ENCODE data around the gene SULT1A3.
"Not testable (repeated sequence)": the region's sequence is repeated elsewhere in the genome, so short reads cannot be mapped to it uniquely, and the experiment has no call there.

The SULT1A3 gene

DNA sequence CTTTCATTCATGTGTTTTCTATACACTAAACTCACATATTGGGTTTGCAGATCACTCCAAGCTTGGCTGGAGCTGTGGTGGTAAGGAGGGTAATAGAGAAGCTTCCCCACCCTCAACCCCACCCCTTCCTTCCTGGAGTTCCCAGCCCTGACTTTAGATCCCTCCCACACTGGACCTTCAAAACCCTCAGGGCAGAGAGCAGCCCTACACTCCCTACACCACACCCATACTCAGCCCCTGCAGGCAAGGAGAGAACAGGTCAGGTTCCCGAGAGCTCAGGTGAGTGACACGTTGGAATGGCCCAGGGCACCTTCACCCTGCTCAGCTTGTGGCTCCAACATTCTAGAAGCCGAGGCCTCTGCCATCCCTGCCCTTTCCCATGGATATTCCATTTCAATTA is at the start of gene SULT1A3:
SULT1A3 (plus strand) TSS at position 207 of the 400 bp plus-strand sequence. CDS start 1,474 bp downstream, outside the sequence.
- not testable (repeated sequence) for DNase-seq (ENCODE audit: low spot score)

DNA sequence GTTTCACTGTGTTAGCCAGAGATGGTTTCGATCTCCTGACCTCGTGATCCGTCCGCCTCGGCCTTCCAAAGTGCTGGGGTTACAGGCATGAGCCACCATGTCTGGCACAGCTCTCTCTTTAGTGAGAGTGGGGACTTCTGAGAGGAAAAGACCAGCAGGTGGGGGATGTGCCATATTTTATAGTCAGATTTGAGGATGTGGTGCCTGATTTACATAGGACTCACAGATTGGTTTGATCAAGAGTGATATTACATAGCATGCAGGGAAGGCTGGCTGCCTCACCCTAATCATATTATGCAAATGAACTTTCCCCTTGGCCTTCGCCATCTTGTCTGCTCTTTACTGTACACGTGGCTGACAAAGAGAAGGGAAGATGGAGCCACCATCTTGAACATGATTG is 48.0 kb upstream of the SULT1A3 start:
- no peak for DNase-seq (ENCODE audit: low spot score)

DNA sequence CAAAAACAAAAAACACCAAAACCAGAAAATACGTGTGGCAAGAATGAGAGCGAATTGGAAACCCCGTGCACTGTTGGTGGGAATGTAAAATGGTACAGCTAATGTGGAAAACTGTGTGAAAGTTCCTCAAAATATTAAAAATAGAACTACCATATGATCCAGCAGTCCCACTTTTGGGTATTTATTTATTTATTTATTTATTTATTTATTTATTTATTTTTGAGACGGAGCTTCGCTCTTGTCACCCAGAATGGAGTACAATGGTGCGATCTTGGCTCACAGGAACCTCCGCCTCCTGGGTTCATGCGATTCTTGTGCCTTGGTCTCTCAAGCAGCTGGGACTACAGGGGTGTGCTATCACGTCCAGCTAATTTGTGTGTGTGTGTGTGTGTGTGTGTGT is 46.5 kb upstream of the SULT1A3 start:
- DNase-seq (ENCODE audit: low spot score) = no peak

DNA sequence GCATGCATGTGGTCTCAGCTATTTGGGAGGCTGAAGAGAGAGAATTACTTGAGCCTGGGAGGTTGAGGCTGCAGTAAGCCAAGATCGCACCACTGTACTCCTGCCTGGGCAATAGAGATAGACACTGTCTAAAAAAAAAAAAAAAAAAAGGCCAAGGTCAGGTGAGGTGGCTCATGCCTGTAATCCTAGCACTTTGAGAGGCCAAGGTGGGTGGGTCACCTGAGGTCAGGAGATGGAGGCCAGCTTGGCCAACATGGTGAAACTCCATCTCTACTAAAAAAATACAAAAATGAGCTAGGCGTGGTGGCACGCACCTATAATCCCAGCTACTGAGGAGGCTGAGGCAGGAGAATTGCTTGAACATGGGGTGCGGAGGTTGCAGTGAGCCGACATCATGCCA is 43.9 kb upstream of the SULT1A3 start:
- no peak for DNase-seq (ENCODE audit: low spot score)

DNA sequence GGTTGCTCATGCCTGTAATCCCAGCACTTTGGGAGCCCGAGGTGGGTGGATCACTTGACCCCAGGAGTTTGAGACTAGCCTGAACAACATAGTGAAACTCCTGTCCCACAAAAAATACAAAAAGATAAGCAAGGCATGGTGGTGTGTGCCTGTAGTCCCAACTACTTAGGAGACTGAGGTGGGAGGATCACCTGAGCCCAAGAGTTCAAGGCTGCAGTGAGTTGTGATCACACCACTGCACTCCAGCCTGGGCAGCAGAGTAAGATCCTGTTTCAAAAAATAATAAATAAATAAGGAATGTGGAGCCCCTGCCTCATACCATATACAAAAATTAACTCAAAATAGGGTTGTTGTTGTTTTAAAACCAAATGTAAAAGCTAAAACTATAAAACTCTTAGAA is 41.8 kb upstream of the SULT1A3 start:
- no peak for DNase-seq (ENCODE audit: low spot score)

DNA sequence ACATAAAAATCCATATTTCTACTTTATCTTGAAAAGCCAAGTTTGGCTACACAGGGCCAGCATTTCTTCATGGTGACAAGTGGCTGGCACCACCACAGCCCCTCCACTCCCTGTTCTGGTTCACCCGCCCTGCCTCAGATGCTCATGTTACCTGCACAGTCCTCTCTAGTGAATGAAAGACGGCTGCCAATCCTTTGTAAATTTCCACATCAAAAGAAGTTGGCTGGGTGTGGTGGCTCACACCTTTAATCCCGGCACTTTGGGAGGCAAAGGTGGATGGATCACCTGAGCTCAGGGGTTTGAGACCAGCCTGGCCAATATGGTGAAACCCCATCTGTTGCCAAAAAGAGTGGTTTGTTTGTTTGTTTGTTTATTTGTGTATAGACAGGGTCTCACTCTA is 35.5 kb upstream of the SULT1A3 start:
- no peak for DNase-seq (ENCODE audit: low spot score)

DNA sequence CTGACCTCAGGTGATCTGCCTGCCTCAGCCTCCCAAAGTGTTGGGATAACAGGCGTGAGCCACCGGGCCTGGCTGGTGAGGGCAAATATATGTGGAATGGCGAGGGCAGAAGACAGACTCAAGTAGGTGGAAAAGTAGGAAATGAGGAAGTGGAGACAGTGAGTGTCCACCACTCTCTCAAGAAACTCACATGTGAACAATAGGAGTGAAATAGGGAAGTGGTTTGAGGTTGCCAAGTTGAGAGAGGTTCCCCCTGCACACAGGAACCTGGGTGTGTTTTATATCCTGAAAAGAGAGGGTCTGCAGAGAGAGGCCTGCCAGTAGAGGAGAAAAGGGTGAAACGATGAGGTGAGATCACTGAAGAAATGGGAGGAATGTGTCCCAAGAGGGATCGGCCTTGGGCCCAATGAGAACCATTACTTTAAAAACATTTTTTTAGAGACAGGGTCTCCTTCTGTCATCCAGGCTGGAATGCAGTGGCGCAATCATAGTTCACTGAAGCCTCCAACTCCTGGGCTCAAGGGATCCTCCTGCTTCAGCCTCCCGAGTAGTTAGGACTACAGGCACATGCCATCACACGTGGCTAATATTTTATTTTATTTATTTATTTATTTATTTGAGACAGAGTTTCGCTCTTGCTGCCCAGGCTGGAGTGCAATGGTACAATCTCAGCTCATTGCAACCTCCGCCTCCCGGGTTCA is 32.7 kb upstream of the SULT1A3 start:
- no peak for DNase-seq (ENCODE audit: low spot score)

DNA sequence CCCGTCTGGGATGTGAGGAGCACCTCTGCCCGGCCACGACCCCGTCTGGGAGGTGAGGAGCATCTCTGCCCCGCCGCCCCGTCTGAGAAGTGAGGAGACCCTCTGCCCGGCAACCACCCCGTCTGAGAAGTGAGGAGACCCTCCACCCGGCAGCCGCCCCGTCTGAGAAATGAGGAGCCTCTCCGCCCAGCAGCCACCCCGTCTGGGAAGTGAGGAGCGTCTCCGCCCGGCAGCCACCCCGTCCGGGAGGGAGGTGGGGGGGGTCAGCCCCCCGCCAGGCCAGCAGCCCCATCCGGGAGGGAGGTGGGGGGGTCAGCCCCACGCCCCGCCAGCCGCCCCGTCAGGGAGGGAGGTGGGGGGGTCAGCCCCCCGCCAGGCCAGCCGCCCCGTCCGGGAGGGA is 30.3 kb upstream of the SULT1A3 start:
- DNase-seq (ENCODE audit: low spot score) = not testable (repeated sequence)

DNA sequence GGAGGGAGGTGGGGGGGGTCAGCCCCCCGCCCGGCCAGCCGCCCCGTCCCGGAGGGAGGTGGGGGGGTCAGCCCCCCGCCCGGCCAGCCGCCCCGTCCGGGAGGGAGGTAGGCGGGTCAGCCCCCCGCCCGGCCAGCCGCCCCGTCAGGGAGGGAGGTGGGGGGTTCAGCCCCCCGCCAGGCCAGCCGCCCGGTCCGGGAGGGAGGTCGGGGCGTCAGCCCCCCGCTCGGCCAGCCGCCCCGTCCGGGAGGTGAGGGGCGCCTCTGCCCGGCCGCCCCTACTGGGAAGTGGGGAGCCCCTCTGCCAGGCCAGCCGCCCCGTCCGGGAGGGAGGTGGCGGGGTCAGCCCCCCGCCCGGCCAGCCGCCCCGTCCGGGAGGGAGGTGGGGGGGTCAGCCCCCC is 29.6 kb upstream of the SULT1A3 start:
- DNase-seq (ENCODE audit: low spot score) = not testable (repeated sequence)

DNA sequence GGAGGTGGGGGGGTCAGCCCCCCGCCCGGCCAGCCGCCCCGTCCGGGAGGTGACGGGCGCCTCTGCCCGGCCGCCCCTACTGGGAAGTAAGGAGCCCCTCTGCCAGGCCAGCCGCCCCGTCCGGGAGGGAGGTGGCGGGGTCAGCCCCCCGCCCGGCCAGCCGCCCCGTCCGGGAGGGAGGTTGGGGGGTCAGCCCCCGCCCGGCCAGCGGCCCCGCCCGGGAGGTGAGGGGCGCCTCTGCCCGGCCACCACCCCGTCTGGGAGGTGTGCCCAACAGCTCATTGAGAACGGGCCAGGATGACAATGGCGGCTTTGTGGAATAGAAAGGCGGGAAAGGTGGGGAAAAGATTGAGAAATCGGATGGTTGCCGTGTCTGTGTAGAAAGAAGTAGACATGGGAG is 28.9 kb upstream of the SULT1A3 start:
- not testable (repeated sequence) for DNase-seq (ENCODE audit: low spot score)

DNA sequence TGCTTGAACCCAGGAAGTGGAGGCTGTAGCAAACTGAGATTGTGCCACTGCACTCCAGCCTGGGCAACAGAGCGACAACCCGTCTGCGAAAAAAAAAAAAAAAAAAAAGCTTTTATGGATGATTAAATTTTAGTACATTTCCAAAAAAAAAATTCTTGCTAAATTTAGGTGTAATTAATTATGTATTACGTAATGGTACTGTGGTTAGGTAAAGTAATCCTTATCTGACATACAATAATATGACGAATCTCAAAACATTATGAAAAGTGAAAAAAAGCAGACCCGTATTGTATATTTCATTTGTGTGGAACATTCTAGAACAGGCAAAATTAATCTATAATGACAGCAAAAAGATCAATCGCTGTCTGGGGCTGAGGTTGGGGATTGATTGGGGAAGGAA is 26.0 kb upstream of the SULT1A3 start:
- no peak for DNase-seq (ENCODE audit: low spot score)

DNA sequence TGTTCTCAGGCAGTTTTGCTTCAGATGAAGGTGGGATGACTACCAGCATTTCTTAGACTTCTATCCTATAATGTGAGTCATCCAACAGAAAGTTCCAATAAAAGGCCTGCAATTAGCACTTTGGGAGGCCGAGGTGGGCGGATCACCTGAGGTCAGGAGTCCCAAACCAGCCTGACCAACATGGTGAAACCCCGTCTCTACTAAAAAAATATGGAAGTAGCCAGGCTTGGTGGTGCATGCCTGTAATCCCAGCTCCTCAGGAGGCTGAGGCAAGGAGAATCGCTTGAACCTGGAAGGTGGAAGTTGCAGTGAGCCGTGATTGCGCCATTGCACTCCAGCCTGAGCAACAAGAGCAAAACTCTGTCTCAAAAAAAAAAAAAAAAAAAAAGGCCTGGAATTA is 22.2 kb upstream of the SULT1A3 start:
- not testable (repeated sequence) for DNase-seq (ENCODE audit: low spot score)

DNA sequence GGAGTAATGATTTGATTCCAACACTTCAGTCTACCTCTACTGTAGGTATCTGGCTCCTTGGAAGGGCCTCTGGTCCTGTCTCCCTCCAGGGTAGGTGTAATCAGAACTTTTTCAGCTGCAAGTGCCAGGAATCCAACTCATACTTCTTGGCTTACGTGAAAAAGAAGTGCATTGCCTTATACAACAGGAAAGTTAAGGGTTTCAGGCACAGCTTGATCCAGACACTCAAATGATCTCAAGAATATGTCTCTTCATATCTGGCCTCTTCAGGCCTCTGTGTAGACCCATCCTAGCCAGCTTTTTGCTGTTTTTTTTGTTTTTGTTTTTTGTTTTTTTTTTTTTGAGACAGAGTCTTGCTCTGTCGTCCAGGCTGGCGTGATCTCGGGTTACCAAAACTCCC is 19.9 kb upstream of the SULT1A3 start:
- no peak for DNase-seq (ENCODE audit: low spot score)

DNA sequence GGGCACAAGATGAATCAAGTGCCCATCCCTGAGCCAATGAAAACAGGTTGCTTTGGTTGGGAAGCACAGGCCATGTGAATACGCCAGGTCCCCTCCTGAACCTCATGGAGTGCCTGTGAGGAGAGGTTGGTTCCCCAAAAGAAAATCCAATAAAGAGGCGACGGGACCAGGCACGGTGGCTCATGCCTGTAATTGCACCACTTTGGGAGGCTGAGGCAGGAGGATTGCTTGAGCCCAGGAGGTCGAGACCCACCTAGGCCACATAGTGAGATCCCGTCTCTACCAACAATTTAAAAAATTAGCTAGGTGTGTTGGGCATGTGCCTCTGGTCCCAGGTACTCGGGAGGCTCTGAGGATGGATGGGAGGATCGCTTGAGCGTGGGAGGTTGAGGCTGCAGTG is 19.1 kb upstream of the SULT1A3 start:
- no peak for DNase-seq (ENCODE audit: low spot score)

DNA sequence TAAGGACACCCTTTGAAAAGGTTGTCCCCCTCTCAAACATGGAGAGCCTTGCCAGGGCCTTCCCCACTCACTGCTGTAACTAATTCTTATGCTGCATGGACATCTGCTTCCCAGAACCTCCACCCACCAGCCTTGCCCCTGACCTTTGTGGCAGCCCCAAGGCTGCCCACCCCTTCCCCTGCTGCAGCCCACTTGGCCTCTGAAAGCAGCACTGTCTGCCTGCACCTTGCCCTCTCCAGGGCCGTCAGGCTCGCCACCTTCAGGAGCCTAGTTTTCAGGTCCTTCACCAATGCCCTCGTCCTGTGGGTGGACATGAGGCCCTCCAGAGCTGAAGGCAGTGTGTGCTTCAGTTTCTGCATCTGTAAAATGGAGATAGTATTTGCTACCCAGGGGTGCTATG is 18.3 kb upstream of the SULT1A3 start:
- no peak for DNase-seq (ENCODE audit: low spot score)

DNA sequence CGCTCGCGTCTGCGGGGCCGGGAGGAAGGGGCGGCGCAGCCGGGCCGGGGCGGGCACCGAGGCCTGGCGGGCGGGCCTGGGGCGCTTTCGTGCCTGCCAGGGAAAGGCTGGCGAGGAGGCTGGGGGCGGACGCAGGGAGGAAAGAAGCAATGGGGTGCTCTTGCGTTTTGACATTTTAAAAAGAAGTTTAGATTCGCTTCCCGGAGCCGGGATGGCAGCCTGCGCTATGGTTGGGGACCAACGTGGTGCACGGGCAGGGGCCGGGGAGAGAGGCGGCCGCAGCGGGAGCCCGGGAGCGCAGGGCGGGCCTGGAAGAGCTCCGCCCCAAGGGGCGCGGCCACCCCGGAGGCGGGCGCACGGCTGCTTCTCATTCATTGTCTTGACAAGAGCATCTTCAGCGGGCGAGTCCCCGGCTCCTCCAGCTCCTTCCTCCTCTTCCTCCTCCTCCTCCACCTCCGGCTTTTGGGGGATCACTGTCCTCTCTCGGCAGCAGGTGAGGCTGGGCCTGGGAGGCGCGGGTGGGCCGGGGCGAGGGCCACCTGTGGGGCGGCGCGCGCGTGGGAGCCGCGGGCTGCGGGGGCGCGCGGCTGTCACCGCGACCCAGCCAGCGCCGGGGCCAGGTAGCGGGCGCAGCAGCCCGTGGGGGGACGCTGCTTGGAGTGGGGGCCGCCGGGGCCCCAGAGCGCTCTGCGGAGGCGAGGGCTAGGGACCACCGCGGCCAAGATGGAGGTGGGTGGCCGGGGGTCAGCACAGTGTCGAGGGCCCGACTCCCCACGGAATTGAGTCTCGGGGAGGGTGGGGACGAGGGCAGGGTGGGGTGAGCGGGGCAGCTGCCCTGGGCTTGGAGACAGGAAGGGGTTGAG is 15.6 kb upstream of the SULT1A3 start, which contains the start of gene CORO1A:
CORO1A (plus strand) TSS at position 370 of the 863 bp plus-strand sequence. CDS start 1,608 bp downstream, outside the sequence.
- DNase-seq (ENCODE audit: low spot score) = peak; percentile 91

DNA sequence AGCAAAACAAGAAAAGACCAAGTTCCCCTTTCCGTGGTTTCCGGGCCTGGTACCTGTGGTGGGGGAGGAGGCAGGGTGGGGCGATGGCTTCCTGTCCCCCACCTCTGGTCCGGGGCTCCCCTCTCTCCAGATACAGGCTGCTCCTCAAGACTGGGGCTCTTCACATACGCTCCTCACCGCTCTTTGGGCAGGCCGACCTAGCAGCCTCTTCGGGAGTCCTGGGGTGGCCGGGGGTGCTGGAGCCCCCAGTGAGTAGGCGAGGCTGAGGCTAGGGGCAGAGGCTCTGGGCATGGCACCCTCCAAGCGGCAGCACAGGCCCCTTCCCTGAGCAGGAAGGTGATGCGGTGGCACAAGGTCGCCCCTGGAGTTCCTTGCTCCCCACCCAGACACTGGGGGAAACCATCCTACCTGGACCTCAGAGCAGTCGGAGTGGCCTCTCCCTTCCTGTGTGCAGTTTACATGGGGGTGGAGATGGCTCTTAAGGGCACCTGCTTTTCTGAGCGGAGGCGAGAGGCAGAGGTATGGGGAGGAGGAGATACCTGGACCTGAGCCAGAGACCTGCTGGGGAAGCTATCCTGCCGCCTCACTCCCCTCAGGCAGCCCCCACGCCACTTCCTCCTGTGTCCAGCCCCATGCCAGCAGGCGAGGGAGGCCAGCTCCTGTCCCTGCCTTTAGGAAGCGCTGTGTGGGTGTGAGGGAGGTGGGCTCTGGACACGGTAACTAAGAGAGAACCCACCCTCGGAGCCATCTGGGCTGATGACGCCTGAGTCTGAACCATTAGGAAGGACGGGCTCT is 14.8 kb upstream of the SULT1A3 start:
- DNase-seq (ENCODE audit: low spot score) = peak; percentile 19

DNA sequence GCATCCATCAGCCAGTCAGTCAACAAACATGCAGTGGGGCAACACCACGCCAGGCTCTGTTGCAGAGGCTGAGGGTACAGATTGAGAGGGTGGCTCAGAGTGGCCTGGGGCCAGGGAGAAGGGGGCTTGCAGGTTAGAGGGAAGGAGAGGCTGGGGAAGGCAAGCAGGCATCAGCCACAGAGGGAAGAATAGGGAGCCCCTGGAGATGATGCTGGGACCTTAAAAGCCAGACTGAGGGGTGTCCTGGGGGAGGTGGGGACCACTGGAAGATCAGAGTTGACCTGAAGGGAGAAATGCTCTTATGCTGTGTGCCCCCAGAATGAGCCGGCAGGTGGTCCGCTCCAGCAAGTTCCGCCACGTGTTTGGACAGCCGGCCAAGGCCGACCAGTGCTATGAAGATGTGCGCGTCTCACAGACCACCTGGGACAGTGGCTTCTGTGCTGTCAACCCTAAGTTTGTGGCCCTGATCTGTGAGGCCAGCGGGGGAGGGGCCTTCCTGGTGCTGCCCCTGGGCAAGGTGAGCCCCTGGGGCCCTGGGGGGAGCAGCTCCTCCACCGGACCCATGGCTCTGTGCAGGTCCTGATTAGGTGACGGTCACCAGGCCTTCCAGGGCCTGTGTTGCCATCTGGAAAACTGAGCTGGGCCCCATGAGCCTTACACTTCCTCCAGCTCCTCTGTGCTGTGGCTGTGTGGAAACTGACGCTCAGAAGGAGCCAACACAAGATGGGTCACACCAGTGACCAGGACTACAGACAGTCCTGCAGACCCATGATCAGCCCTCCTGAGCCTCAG is 14.0 kb upstream of the SULT1A3 start:
- peak; percentile 19 for DNase-seq (ENCODE audit: low spot score)

DNA sequence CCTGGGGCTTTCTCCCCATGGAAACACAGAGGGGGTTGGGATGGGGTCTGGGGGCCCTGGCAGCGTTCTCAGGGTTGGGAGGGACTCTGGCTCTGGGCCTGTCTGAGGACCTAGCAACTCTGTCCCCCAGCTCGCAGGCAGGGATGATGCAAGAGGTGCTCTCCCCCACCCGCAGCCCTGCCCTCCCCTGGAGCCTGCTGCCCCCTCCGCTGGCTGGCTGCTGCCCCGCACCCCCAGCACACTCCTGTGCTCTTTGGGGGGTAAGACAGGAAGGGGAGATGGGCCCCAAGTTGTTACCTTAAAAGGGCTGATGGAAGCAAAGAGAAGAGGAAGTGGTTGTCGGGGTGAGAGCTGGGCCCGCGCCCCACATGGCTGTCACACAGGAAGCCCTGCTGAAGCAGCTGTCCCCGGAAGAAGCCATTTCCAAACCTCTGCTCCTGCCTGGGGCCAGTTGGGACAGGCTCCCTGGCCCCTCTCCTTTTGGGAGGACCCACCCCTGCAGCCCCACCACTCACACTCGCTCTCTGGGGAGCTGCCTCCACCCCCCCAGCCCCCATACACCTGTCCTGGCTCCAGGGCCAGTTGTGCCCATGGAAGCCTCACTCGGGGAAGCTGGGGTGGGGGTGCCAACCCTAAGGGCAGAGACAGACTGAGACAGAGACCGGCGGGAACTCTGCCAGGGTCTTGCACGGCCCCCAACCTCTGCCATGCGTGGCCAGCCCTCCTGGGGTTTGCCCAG is 13.2 kb upstream of the SULT1A3 start:
- DNase-seq (ENCODE audit: low spot score) = peak; percentile 8

DNA sequence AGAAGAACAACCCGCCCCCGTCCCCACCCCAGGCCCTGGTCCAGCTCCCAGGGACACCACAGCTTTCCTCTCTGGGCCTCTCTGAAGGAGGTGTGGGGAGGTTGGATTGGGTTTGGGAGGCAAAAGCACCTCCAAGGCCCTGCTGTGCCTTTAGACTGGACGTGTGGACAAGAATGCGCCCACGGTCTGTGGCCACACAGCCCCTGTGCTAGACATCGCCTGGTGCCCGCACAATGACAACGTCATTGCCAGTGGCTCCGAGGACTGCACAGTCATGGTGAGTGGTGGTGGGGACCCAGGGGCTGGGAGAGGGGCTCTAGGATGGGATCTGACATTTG is 12.6 kb upstream of the SULT1A3 start:
- DNase-seq (ENCODE audit: low spot score) = no peak
